Activated gamma-delta T cell (primary cell): ENCODE data around the gene MEP1B.
"Not testable (repeated sequence)": the region's sequence is repeated elsewhere in the genome, so short reads cannot be mapped to it uniquely, and the experiment has no call there.

Source experiments
- DNase-seq: peaks from one replicate; lab custom pipeline; 2025; lab: John Stamatoyannopoulos, UW

The MEP1B gene

DNA sequence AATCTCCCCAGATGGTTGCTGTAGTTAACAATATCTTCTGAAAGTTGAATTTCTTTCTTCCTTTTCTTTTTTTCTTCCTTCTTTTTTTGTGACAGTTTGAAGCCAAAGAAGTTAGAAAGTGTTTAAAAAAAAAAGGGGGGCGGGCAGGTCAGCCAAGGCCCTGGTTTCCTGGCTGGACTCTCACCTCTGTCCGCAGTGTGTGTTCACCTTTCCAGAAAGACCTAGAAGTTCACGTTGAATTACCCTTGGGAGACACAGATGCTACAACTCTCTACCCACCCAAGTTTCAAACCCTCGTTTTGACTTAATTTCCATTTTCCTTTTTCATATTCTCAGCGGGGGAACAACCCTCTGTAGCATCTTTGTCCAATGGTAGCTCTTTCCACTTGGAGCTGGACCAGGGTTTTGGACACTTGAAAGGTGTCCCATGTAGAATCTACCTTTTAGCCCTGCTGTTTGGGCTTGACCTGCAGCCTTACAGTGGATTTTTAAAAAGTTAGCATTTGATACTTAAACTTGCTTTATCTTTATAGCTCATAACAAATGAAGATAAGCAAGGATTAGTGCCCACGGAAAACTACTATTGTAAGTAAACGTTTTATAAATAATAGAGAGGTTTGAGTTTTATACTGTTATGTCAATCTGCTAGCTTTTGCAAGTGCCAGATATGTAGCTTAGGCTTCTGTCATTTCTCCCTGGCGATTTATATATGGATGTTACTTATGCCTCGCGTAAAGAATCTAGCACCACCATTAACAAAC, 20.0 kb downstream of the MEP1B start:
- DNase-seq = no peak

DNA sequence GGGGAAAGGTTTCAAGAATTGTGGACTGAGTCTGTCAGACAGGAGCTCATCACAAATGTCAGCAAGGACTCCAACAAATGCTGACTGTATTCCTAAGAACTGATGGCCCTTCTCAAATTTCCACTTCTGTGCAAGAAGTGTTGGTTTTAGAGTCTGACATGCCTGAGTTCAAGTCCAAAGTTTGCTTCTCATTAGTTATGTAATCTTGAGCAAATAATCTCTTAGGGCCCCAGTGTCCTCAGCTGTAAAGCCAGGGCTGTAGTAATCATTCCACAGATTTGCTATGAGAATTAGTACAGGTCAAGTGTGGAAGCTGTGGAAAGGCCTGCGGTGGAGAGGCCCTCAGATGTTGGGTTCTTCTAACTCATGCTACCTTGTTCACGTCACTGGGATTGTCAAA, 23.9 kb downstream of the MEP1B start:
- no peak for DNase-seq

DNA sequence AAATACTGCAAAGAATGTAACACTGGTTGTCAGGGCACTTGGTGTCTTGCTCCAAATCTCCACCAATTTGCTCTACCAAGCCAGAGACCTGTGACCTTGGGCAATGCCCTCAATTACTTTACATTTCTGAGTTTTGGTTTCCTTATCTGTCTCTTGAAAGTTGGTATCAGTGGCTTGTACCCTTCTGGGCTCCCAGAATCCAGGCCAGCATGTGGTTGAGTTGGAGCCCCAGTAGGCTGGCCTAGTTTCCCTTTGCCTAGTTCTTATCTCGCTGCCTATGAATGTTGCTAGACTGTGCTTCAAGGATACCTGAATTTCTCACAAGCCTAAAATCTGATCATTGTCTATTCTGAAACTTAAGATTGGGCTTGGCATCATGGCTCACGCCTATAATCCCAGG, 26.6 kb downstream of the MEP1B start:
- DNase-seq = no peak

DNA sequence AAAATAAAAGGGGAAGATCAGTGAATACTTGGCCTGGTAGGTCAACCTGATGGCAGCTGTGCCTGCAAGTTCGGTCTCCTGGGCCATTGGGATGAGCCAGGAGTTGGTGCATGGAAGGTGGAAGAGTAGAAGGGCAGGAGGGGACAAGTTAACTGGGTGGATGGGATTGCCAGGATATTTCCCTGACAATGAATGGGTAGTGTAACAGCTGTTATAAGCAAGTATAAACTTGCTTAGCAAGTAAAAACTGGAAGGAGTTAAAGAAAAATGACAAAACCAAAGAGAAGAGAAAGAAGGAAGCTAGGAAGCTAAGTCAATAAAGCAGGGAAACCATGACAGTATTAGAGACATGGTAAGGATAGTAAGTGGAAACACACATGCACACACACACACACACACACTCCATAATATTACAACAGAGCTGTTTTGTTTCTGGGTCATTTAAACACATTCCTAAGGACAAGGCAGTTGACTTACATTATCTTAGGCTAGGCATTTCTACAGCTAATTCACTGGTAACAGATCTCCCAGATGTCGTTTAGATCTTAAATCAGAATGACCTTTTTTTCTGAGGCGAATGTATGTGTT, 29.7 kb downstream of the MEP1B start:
- DNase-seq = no peak

DNA sequence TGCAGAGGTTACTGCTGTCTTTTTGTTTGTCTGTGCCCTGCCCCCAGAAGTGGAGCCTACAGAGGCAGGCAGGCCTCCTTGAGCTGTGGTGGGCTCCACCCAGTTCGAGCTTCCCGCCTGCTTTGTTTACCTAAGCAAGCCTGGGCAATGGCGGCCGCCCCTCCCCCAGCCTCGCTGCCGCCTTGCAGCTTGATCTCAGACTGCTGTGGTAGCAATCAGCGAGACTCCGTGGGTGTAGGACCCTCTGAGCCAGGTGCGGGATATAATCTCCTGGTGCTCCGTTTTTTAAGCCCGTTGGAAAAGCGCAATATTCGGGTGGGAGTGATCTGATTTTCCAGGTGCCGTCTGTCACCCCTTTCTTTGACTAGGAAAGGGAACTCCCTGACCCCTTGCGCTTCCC, 43.5 kb downstream of the MEP1B start:
- DNase-seq = not testable (repeated sequence)

DNA sequence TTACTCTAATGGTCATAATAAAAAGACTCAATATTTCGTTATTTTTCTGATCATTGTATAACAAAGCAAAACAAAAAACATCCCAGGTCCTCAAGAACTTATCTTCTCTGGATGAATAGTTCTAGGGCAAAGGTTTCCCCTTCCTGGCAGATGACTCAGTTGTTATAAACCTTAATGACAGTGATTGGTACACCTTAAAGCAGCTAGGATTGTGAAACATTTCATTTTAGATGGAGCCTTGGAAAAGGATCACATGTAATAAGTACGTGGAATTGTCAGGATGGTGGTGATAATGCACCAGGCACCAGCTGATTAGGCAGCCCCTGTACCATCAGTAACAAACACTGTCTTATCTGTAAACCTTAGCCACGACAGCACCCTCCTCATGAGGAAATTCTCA, 47.2 kb downstream of the MEP1B start:
- DNase-seq = no peak

DNA sequence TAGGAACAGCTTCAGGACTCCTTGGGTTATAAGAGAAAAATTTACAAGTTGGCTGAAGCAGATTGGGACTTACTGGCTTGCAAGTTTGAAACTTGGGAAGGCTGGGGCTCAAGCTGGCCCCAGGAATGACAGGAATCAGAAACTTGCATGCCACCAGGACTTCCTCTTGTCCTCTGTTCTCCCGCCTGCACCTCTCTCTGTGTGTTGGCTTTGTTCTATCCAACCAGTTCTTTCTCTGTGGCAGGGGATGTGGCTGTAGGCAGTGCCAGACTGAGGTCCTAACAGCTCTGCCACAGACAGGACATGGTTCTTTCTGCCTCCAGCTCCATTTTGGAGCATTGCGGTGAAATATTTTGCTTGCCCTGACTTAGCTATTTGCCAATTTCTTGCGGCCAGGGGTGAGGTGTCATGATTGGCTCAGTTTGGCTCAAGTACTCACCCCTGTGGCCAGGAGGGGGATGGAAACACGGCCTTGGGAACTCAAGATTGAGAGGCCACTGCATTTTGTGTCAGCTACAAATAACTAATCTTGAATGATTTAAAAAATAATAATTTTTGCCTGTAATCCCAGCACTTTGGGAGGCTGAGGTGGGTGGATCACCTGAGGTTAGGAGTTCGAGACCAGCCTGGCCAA, 48.9 kb downstream of the MEP1B start:
- no peak for DNase-seq

DNA sequence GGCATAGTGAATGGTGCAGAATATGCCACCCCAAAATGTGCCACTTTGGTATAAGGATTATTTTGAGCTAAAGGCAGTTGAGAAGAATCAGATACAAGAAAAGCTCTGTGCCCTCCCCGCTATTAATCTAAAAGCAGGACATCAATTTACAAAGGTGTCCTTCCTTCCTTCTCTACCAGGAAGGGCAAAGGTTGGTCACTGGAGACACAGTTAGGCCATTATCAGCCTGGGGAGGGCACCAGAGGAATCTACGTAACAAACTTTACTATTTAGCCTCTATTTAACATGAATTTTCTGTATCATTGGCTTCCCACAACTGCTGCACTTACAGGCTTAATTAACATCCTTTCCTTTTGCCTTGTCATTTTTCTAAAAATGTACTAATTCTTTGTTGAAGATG, 52.6 kb downstream of the MEP1B start:
- DNase-seq = no peak

DNA sequence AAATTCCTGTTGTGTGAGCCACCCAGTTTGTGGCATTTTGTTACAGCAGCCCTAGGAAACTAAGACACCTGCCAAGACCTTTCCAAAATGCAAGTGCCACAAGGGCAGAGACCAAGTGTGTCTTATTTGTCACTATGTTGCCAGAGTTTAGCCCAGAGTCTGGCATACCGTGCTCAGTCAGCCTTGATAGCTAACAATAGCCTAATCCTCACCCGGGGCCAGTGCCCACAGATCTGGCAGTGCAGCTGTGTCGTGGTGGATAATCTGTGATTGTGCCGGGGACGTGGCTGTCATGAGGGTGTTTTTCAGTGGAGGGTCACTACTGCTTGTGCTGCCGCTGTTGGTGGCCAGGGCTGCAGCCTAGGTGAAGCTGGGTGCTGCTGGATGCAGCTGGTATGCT, 53.5 kb downstream of the MEP1B start:
- no peak for DNase-seq

DNA sequence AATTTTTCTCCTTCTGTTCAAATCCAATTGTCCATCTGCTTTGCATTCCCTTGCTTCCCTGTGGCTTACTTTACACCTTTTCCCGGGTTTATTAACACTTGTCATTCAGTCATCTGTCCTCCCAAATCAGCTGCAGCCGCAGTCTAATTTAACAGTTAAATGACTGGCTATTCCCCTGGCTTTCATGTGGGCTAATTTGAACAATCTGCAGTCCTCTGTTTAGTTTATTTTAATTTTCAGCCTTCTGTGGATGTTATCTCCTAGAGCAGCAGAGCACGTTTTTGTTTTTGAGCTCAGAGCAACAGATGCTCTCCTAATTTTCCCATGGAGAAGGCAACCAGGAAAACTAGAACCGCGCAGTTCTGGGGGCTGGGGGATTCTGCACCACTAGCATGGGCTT, 55.0 kb downstream of the MEP1B start:
- DNase-seq = no peak

DNA sequence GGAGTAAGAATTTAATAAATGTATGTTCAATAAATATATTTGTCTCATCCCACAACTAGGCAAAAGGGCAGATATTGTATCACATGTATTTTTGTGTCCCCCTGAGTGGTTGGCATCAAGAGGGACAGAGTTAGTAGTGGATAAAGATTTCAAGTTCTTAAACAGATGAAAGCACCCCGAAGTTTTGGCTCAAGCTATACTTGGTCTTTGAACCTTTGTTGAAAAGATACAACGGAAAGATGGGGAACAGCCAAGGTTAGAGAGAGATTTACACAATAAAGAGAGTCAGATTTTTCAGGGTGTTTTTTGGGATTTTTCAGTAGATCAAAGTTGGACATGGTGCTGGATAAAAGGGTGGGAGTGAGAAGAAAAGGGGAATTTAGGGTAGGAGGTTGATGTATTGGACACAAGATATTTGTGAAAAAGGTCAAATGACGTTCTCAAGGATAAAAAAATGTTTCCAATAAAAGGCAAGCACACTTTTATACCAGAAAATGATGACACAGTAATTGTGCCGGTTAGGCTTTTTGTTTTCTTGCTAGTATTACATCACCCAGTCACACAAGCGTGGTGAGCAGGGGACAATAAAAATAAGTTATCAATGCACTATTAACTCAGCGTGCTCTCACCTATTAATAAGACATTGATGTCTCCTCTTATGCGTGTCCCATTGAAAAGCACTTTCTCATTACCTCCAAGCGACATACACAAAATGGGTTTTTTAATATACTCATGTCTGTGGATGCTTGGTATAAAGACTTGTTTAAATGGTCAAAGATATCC, 59.5 kb downstream of the MEP1B start:
- DNase-seq = no peak

DNA sequence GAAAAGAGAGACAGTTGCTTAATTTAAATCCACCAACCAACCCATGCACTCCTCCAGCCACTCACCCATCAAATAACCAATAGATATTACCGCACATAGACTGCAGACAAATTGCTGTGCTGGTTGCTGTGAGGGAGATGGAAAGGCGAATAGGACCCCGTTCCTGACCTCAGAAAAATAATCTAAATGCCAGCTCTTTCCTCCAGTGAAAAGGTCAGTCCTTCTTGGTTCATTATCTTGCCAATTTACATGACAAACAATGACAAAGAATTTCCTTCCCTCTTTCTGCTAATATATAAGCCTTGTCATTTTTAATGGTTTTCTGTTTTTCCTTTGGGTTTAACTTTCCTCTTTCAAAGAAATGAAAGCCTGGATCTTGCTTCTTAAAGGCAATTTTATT, 61.6 kb downstream of the MEP1B start:
- DNase-seq = no peak

DNA sequence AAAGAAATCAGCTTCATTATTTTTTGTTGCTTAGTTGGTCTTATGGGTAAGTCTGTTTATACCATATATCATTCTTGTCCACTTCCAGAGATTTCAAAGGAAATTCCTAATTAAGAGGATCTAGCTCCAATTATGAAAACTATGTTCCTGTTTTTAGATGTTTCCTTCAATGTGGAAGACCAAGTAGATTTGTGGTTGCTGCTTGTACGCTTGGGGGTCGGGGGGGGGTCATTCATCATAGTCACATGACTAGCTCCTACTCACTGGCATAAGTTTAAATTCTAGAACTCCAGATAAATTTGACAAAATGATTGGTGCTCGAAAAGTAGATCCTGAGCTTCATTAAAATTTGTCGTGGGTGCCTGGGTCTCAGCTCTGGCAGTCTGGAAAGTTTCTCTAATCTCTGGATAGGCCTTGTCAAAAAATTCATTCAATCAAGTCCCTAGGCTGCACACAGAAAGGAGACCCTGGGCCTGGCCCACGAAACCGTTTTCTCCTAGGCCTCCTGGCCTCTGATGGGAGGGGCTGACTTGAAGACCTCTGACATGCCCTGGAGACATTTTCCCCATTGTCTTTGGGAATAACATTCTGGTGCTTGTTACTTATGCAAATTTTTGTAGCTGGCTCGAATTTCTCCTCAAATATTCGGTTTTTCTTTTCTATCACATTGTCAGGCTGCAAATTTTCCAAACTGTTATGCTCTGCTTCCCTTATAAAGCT, 62.5 kb downstream of the MEP1B start:
- DNase-seq = no peak

DNA sequence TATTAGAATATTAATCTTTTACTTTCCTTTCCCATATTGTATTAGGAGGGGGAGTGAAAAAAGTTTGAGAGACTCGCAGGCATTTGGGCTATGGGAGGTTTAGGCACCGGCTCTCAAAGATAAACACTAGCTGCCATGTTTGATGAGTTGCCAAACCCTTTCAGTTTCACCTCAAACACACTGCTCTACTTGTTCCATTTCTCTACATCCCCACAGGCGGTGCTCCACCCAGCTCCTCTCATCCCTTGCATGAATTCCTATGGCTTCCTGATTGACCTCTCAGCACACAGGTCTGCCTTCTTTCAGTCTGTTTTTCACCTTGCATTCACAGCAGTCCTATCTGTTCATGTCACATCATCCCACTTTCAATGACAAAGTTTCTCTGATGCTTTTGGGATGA, 65.7 kb downstream of the MEP1B start:
- DNase-seq = no peak

DNA sequence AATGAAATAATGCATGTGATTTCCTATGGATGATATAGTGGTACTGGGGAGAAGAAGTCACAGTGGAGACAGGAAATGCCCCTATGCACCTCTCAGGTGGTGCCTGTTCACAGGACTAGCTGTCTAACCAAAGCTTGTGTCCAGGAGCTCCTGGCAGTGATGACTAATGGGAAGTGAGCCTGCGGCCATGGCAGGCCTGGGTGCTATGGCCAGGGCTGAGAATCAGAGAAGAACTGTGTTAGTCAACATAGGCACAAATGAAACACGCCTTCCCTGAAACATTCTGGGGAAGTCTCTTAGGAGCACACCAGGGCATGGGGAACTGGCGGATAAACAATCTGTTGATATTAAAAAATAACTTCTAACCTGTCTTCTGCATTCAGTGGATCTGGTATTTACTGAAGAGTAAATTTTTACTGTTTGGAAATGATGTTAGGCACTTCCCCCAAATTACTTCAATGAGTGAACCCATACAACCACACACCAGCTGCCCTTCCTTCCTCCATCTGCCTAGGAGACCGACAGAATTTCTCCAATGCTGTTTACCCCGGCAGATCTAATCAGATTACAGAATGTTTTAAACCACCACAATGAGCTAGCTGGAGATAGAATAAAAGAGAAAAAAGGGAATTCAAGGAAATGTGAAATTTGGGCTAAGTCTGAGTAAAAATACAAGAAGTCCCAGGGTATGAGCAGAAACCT, 67.4 kb downstream of the MEP1B start:
- no peak for DNase-seq

DNA sequence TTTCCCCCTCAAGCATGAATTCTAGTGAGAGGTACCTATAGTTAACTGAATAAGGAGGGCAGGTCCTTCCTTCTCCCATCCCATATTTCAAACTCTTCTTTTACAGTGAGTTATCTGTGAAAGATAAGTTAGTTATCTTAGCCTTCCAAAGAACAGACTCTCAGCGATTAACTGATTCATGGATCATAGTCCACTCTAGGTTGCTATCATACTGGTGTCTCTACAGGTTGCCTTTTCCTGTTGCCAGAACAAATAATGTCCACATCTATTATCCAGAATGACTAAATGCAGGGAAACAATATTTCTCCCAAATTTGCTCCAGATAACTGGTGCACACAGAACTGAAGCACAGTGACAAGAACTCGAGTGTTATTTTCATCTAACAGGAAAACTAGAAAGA, 68.3 kb downstream of the MEP1B start:
- DNase-seq = no peak

DNA sequence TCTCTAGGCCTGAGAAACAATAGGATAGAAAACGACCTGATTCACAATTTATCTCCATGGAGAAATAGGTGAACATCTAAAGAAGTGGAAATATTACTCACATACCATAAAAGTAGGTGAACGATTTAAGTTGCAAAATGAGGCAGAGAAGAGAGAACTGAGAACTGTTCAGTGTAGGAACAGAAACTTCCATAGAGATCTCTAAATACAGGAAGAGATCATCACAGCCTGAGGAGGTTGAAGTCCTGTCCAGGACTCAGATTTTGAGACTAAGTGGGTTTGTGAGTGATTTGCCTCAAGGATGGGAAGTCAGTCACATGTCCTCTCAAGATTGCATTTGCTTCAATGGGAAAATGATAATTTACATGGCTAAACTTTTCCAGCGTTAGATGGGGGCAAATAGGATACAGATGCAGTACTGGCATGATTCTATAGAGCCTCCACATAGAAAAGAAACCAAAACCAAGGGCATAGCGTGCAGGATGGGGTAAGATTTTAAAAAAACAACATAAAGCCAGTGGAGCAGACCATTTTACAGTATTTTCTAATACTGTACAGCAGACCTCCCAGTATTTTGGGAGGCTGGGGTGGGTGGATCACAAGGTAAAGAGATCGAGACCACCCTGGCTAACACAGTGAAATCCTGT, 68.8 kb downstream of the MEP1B start:
- DNase-seq = no peak

DNA sequence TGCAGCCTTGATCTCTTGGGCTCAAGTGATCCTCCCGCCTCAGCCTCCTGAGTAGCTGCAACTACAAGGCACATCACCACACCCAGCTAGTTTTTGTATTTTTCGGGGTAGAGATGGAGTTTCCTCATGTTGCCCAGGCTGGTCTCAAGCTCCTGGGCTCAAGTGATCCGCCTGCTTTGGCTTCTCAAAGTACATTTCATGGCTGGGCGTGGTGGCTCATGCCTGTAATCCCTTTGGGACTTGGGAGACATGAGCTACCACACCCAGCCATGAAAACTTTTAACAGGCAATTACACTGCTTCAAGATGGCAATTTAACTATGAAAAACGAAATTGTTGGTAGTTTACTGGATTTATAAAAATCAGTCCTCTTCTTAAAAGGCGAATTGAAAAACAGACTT, 69.7 kb downstream of the MEP1B start:
- no peak for DNase-seq

DNA sequence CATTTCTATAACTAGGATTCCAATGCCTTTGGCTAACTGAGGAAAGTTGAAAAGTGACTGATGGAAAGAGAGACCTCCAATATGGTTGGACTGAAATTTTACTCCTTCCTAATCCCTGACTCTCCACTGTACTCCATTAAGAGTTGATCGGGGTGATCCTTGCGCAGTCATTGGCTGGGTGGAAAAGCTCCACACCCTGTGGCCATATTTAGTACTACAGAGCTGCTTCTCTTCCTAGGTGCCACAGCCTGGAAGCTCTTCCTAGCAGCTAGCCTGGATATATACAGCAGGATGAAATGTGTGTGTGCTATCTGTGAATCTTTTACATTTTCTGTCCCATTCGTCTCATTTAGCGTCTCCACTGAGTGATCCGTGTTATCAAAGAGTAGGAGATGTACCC, 71.2 kb downstream of the MEP1B start:
- DNase-seq = no peak

DNA sequence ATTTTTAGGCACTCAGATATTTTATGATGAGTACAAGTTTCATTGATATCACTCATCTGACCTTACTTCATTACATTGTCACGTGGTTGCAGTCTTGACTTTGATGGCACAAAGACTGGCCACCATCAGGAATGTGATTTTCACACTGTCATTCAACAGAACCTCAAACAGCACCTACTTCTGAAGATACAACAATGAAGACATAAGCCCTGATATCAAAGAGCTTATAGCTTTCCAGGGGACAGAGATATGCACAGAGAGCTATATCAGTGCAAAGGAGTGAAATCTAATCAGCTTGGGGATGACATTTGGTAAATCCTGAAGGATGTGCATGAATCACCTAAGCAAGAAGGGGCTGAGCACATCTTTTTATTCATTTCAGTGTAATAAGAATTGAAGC, 72.3 kb downstream of the MEP1B start:
- DNase-seq = no peak

DNA sequence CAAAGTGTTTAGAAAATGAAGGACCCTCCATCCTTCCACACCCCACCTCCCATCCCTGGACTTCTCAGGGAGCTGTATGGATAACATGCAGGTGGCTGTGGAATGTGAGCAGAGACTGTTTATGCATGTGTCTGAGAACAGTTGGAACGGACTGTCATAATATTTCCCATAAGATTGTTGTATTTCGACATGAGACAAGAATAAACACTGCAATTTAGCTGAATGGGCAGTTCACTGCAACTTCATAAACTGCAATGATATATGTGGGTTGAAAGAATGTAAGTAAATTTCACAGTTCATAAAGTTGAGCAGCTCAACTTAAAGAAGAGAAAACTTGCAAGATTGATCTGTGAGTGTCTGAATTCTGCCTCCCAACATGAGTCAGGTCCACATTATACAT, 74.6 kb downstream of the MEP1B start:
- DNase-seq = no peak
